K562 (cell line): ENCODE data around the gene DBX1.

Source experiments
- MAX ChIP-seq: sonication (generic); formaldehyde crosslinking; IDR thresholded peaks from 2 replicates; pipeline ENCODE4 v1.9.0; 2022; ENCODE audit warnings: mild to moderate bottlenecking, missing genetic modification reagents
- MTA3 ChIP-seq: fragments of 450-650 bp; formaldehyde crosslinking; IDR thresholded peaks from 2 replicates; pipeline ENCODE4 v1.6.1; 2017; ENCODE audit warnings: mild to moderate bottlenecking, borderline replicate concordance
- PTBP1 ChIP-seq: fragments of 200-400 bp; formaldehyde crosslinking; IDR thresholded peaks from 2 replicates; pipeline ENCODE4 v1.6.1; 2017; ENCODE audit warnings: low read depth, low read length
- SFPQ ChIP-seq: fragments of 200-400 bp; formaldehyde crosslinking; IDR thresholded peaks from 2 replicates; pipeline ENCODE4 v1.6.1; 2017; ENCODE audit warnings: mild to moderate bottlenecking, low read depth, low read length, moderate library complexity
- STAG1 ChIP-seq: sonication (generic); formaldehyde crosslinking; IDR thresholded peaks from 2 replicates; pipeline ENCODE4 v1.5.0; 2020; ENCODE audit warnings: missing genetic modification reagents, borderline replicate concordance
- STAT5B ChIP-seq: fragments of 250-450 bp; sonication (Bioruptor Pico); IDR thresholded peaks from 2 replicates; pipeline ENCODE4 v1.8.0; 2021; ENCODE audit warnings: mild to moderate bottlenecking, inconsistent platforms

- TF ChIP-seq STAG1 (CRISPR knock-in tag) = no peak
- TF ChIP-seq STAT5B = no peak
- TF ChIP-seq PTBP1 = no peak
- no peak for TF ChIP-seq MAX (CRISPR knock-in tag)
- no peak for TF ChIP-seq SFPQ
- TF ChIP-seq MTA3 = no peak
These were observed 12.6 kb upstream of the DBX1 start for GRCh38 chr11:20172721-20173447.
